HG02763 (cell line): ENCODE results near the gene AGTRAP.

Source experiments
- ATAC-seq: cut with Tn5 transposase; IDR thresholded peaks from one replicate; pipeline ENCODE4 v1.9.1; 2021; ENCODE audit warnings: mild to moderate bottlenecking, moderate library complexity; ENCODE audit not compliant: unreplicated experiment

AGTRAP gene

DNA sequence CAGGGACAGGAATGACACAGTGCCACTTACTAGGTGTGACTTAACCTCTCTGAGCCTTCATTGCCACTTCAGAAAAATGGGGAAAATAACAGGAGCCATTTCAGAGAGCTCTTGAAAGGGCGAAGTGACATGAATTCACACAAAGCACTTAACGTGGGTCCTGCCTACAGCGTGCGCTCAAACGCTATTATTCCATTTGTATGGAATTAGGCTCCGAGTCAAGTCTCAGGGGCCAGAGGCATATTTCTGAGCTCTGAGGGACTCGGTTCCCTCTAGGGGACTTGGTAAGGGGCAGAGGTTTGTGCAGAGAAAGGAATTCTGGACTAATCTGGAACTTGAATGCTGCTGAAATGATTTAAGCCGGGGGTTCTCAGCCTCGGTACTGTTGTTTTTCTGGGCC, 30.3 kb upstream of the AGTRAP start:
- no peak for ATAC-seq

DNA sequence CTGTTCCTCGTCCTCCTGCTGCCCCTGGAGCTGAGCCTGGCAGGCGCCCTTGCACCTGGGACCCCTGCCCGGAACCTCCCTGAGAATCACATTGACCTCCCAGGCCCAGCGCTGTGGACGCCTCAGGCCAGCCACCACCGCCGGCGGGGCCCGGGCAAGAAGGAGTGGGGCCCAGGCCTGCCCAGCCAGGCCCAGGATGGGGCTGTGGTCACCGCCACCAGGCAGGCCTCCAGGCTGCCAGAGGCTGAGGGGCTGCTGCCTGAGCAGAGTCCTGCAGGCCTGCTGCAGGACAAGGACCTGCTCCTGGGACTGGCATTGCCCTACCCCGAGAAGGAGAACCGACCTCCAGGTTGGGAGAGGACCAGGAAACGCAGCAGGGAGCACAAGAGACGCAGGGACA, 29.6 kb upstream of the AGTRAP start:
- no peak for ATAC-seq

DNA sequence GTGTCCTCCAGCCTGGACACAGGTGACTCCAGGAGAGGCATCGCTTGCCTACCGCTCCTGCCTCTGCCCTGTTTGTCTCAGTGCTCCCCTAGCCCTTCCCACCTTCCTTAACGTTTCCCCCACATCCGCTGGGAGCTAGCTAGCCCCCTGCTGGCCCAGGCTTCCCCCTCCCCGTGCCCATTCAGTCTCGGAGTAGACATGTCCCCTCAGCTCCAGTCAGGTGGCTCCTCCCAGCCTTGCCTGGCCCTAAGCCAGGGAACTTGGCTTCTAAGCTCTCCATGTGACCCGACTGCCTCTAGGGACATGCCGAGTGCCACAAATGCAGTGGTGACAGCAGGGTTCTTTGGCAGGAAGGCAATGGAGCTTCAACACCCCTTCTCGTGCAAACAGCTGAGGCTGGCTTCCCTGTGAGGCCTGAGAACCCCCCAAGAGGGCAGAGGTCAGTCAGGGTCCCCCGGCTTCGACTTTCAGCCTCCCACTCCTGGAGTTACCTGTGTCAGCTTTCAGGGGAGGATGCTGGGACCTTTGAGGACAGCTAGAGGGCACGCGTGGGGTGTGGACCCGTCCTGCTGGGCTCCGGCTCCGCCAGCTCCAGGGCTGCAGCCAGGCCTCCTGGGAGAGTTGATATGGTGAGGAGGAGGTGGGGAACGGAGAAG, 28.2 kb upstream of the AGTRAP start:
- no peak for ATAC-seq

DNA sequence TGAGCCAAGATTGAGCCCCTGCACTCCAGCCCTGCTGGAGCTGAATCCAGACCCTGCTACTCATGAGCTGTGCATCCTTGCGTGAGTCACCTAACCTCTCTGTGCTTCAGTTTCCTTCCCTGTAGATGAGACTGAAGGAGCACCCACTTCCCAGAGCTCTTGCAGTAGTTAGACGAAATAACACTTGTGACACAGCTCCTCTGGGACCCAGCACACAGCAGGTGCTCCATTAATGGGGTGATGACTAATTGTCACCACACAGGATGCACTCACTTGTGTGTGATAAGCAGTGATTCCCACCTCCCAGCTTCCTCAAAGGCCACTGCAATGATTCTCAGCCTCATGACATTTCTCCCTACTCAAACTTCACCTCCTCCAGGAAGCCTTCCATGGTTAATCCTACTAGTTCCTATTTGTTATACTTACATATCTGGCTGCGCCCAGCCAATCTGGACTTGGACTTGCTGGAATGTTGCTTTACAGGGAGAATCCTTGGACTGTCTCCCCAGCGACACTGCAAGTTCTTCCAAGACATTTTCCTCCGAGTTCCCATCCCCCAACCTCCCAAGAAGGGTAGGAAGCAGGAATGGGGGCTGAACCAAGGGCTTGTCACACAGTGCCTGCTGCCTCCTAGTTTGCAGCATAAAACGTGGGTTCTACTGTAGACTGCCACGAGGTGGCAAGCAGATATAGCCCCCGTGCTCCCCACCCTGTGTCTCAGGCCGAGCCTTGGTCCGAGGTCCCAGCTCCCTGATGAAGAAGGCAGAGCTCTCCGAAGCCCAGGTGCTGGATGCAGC, 27.2 kb upstream of the AGTRAP start:
- ATAC-seq, result no peak

DNA sequence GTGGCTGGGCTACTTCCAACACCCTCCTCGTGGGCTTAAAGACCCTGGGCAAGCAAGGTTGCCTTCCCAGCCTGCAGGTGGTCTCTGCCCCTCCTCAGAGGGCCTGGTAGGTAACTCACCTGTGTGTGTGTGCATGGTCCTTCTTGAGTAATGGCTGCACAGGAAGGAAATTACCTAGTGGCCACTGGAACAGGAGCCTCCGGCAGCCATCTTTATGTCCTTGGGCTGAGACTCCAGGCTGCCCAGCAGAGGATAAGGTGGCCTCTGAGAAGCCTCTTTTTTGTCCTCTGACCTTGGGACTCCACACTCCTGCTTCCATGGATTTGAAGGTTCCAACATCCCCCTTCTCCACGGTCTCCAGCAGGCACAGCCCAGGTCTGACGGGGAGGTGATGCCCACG, 24.4 kb upstream of the AGTRAP start:
- ATAC-seq, result no peak

DNA sequence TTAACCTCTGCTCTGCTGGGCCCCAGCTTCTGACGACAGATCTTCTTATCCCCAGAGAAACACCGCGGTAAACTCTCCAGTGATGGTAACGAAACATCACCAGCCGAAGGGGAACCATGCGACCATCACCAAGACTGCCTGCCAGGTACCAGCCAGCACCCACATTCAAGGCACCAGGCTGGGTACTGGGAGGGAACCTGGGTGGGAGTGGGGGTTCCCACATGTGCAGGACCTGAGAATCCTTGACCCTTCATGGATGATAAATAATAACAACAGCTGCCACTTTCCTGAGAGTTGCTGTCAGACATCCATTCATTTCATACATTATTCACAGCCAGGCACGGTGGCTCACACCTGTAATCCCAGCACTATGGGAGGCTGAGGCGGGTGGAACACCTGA, 23.7 kb upstream of the AGTRAP start:
- ATAC-seq, result no peak

DNA sequence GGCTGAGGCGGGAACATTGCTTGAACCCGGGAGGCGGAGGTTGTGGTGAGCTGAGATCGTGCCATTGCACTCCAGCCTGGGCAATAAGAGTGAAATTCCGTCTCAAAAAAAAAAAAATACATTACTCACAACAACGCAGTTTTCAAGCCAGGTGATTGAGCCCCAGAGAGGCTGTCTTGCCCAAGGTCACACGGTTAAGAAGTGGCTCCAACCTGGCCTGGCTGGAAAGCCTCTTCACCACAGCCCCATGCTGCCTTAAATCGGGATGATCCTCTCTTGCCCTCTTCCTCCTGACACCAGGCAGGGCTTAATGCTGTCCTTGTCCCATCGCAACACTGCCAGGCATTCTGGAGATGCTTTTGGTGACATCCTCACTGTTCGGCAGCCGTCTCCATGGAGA, 22.8 kb upstream of the AGTRAP start:
- no peak for ATAC-seq

DNA sequence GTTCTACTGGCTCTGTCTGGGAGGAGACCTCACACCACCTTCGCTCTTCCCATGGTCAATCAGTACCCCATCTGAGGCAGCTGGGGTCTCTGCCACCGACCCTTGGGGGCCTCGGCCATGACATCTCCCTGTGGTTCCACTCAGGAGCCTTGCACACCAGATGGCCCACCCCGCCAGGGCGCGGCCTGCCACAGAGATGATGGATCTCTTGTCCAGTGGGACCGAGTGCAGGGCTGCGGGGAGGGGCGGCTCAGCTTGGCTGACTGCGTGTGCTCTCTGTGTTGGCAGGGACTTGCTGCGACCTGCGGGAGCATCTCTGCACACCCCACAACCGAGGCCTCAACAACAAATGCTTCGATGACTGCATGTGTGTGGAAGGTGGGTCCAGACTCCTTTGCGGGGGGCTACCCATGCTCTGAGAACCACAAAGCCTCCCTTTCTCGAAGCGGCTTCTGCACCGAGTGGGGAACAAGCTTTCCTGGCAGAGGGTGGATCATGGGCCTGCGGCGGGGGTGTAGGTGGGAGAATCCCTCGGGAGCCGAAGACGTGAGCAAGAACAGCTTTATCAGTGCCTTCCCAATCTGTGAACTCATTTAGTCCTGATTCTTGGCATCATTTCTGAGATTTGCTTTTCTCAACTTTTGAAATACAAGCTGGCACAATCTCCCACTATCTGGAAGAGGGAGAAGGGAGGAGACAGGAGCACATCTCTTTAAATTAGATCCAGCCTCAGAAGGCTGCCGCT, 20.9 kb upstream of the AGTRAP start:
- ATAC-seq, result no peak

DNA sequence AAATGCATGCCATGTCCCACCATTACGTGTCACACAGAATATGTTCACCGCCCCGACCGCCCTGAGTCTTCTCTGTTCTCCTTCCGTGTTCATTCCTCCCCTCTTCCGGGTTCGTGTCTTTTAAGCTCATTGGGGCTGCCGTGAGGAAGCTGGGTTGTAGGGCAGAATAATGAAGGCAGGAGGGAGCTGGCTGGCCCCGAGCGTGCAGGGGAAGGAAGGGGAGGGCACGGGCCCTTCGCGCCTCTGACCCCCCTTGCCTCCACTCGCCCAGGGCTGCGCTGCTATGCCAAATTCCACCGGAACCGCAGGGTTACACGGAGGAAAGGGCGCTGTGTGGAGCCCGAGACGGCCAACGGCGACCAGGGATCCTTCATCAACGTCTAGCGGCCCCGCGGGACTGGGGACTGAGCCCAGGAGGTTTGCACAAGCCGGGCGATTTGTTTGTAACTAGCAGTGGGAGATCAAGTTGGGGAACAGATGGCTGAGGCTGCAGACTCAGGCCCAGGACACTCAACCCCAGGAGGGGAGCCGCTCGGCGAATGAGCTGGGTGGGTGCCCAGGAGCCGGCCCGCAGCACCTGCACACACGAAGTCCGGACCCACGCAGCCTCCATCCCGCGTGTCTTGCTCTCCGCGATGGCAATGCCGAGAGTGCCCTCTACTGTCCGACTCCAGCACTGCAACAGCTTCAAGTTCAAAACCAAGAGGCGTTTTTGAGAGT, 16.5 kb upstream of the AGTRAP start:
- ATAC-seq, result no peak

DNA sequence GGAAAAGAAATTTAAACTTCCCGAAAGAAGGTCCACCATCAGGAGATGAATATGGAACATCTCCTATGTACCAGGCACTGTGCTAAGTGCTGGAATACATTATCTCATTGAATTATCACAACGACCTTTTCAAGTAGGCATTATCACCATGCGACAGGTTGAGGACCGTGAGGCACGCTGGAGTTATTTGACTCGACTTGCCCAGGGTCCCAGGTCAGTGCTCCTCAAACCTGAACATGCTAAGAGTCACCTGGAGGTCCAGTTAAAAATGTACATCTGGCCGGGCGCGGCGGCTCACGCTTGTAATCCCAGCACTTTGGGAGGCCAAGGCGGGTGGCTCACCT, 15.9 kb upstream of the AGTRAP start:
- ATAC-seq, result no peak

DNA sequence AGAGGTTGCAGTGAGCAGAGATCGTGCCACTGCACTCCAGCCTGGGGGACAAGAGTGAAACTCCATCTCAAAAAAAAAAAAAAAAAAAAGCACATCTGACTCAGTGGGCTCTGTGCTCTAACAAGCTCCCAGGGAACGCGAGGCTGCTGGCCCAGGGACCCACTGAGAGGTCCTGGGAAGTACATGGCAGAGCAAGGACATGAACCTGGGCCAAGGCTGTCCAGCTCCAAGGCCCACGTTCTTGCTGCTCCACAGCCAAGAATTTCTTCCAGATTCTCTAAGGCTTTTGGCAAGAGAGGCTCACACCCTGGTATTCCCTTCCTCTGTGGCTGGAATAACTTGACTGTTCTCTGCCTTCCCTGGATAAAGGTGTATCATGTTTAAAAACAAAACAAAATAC, 15.4 kb upstream of the AGTRAP start:
- ATAC-seq, result no peak

DNA sequence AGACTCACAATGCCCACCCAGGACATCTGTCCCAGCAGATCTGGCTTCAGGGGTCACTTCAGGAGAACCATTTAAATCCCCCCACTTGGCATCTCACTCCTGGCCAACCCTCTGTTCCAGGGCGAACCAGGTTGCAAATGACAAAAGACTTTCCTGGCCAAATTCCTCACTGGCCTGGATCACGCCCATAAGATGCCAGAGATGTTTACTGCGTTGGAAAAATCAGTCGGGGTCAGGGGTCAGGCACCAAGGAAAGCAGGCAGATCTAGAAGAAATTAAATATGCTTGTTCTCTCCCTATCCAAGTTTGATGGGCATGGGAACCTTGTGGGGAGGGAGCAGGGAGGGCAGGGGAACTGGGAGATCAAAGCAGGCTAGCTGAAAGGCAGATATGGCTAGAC, 14.6 kb upstream of the AGTRAP start:
- ATAC-seq, result no peak

DNA sequence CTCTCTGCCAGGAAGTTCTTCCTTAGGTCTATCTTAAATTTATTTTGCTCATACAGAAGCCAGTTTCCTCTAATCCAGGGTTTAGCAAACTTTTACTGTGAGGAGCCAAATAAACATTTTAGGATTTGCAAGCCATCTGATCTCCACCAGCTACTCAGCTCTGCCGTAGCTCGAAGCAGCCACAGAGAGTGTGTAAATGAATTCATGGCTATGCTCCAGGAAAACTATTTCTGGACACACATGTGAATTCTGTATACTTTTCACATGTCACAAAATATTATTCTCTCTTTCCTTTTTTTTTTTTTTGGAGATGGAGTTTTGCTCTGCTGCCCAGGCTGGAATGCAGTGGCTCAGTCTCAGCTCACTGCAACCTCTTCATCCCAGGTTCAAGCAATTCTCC, 13.4 kb upstream of the AGTRAP start:
- no peak for ATAC-seq

DNA sequence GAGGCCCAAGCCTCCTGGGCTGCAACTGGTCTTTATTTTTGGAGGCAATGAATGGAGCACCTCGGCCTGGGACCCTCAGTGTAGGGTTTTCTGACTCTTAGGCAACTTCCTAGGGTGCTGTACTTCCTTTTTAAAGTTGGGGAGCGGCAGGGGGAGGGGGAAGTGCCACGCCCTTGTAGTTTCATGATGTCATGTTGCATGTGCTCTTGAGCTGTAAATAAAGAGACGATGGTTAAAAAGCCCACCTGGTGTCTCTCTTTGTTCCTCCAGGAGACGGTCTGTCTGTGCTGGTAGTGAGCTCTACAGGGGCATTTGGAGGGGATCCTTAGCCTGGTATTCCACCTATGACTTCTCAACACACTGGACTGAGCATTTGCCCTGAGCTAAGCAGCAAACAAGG, 10.3 kb upstream of the AGTRAP start:
- no peak for ATAC-seq

DNA sequence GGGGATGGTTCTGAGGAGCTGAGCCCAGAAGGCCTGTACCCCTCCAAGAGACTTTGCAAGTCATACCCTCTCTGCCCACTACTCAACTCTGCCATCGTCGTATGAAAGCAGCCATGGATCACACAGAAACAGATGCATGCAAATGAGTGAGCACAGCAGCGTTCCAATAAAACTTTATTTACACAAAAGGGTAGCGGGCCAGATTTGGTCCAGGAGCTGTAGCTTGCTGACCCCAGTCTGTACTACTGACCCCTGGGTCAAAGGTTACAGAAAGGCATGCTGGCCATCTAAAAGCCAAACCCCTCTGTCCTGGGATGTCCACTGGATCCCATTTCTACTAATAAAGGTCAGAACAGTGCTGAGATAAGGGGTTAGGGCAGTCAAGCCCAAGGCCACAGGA, 8.8 kb upstream of the AGTRAP start:
- no peak for ATAC-seq

DNA sequence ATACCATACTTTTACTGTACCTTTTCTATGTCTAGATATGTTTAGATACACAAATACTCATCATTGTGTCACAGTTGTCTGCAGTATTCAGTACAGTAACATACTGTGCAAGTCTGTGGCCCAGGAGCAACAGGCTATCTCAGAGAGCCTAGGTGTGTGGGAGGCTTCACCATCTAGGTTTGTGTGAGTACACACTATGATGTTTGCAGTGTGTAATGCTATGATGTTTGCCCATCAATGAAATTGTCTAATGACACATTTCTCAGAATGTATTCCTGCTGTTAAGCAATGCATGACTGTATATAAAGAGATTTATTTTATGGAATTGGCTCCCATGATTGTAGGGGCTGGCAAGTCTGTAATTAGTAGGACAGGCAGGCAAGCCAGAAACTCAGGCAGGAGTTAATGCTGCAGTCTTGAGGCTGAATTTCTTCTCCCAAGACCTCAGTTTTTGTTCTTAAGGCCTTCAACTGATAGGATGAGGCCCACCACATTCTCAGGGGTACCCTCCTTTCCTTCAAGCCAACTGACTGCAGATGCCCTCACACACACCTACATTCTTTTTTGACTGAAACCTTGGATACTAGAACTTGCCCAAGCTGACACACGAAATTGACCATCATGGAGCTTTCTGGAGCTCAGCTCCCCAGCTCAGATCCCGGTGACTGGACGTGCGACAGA, 7.7 kb upstream of the AGTRAP start:
- no peak for ATAC-seq

DNA sequence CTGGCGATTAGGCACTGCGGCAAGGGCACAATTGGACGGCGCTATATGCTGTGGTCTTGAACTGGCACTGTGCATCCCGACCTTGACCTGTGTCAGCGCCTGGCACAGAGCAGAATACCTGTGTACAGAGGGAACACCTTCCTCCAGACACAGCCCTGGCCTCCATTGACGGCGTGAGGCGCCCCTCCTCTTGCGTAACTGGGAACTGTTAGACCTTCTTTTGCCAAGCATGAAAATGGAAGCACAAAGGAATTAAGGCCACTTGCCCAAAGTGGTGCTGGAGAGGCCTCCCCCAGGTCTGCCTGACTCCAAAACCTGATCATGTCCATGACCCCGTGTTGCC, 6.8 kb upstream of the AGTRAP start:
- no peak for ATAC-seq

DNA sequence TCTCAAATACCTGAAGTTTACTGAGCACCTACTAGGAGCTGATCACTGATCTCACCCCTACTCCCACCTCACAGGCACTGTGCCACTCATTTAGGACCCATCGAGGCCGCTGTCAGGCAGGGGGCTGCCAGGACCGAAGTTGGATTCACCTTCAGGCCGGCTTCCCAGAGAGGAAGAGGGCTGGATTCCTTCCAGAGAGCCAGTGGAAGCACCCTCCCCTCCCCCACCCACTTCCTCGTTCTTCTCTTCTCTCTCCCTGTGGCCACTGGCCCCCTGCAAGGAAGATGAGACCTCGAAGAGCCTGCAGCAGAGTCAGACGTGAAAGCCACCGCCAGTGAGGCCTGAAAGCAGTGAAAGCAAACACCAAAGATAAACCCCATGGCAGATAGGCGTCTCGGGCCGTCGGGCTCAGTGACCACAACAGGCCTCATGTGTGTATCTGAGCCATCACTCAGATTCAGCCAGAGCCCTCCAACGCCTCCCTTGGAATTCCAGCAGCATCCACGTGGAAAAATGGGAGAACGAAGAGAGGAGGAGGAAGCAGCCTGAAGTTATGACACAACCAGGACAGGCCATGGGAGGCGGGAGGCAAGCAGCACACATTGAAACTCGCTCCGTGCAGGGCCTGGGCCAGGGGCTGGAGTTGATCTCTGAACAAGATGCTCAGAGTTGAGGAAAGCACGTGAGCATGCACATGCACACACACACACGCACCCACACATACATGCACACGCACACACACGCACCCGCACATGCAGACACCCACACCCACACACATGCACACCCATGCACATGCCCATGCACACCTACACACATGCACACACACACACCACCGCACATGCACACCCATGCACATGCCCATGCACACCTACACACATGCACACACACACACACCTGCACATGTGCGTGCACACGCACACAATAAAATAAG, 6.2 kb upstream of the AGTRAP start:
- ATAC-seq, result no peak

DNA sequence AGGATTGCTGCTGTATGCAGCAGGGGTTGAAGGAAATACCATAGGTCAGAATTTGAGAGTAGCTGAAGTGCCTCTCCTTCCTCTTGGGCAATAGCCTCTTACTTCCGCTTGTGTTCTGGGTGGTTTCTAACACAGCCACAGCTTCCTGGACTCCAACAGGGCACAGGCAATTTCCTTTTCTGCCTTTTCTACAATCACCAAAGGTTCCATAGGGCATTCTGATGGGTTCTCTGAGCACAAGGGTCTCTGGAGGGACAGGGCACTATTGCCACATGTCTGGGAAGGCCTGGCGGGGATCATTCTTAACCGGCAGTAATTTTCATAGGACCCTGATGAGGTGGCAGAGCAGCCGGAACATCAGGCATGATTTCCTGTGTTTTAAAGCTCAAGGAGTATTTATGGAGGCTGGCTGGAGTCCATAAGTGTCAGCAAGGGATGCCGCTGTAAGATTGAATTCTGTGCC, 5.5 kb upstream of the AGTRAP start:
- ATAC-seq, result no peak
